Measurements from ENCODE around the gene ABCA4.

Gene ABCA4

GRCh38 chr1:94048413-94049164 is 72.4 kb downstream of the ABCA4 start:
- DNase-seq = no peak

- DNase-seq = no peak
These were observed 73.0 kb downstream of the ABCA4 start for GRCh38 chr1:94047949-94048348.

- DNase-seq = no peak
These were observed 75.4 kb downstream of the ABCA4 start for GRCh38 chr1:94045465-94046056.

GRCh38 chr1:94044891-94045290 is 76.1 kb downstream of the ABCA4 start:
- DNase-seq = no peak

GRCh38 chr1:94044290-94044790 is 76.6 kb downstream of the ABCA4 start:
- DNase-seq = peak; percentile 51

- DNase-seq = no peak
These were observed 77.1 kb downstream of the ABCA4 start for GRCh38 chr1:94043738-94044289.

GRCh38 chr1:94042388-94042787 is 78.6 kb downstream of the ABCA4 start:
- DNase-seq = no peak

GRCh38 chr1:94039871-94040569 is 80.9 kb downstream of the ABCA4 start:
- DNase-seq = no peak

- peak; percentile 27 for DNase-seq
These were observed 81.5 kb downstream of the ABCA4 start for GRCh38 chr1:94039514-94039870.

GRCh38 chr1:94038511-94038910 is 82.4 kb downstream of the ABCA4 start:
- DNase-seq = no peak

GRCh38 chr1:94037392-94038229 is 83.3 kb downstream of the ABCA4 start:
- DNase-seq = no peak

GRCh38 chr1:94036730-94037129 is 84.2 kb downstream of the ABCA4 start:
- DNase-seq = no peak

- DNase-seq = no peak
These were observed 87.1 kb downstream of the ABCA4 start for GRCh38 chr1:94033849-94034248.

GRCh38 chr1:94032637-94033036 is 88.3 kb downstream of the ABCA4 start:
- DNase-seq = no peak

- DNase-seq = no peak
These were observed 89.4 kb downstream of the ABCA4 start for GRCh38 chr1:94031591-94031990.

- no peak for DNase-seq
These were observed 89.8 kb downstream of the ABCA4 start for GRCh38 chr1:94031154-94031553.

- DNase-seq = no peak
These were observed 91.6 kb downstream of the ABCA4 start for GRCh38 chr1:94029130-94029993.

GRCh38 chr1:94027721-94028515 is 93.0 kb downstream of the ABCA4 start:
- DNase-seq = no peak

- no peak for DNase-seq
These were observed 94.1 kb downstream of the ABCA4 start for GRCh38 chr1:94026619-94027380.

All from DMS153 (cell line).